Measurements from ENCODE around the gene COMMD8.

- TF ChIP-seq POLR2A (IDR thresholded peaks at IDR 0.05) (no peak), POLR2AphosphoS5 (IDR thresholded peaks at IDR 0.05) (no peak)
Measured at GRCh38 chr4:47498899-47499298, 35.4 kb upstream of the COMMD8 start.
